ENCODE data around the gene SURF4. TPM values are rescaled to one million over a fixed set of nuclear protein-coding genes. Genes with fewer than 3 reads are reported as not detected.

The SURF4 gene
- polyA plus RNA-seq, 1 experiment: 296 TPM

DNA sequence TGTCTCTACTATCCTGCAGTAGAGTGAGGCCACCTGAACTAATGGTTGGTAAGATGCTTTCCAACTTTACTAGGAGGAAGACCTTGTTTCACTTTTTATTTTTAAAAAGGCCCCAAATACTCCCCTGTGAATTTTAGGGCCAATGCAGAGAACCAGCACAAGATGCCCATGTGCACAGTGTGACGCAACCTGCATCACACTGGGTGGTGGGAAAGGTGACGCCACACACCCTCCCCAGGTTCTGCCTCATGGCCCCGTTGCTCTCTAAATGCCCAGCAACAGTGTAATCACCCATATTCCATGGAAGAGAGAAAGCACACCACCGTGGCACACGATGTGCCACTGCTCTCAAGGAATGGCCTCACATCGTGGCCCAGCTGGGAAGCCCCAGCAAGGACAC, 6.4 kb downstream of the SURF4 start:
- Histone ChIP-seq H3K27me3 (ENCODE audit: control insufficient read depth, insufficient read depth, low read length) (no peaks in the 10 kb centered on the region), H3K4me3 (ENCODE audit: low read depth, low read length) (no peak overlapping the region), H3K27ac (ENCODE audit: low read depth, low read length) (no peak overlapping the region), H3K9me3 (ENCODE audit: control insufficient read depth, insufficient read depth, low read length) (no peaks in the 10 kb centered on the region)
- TF ChIP-seq, protein P1, sequence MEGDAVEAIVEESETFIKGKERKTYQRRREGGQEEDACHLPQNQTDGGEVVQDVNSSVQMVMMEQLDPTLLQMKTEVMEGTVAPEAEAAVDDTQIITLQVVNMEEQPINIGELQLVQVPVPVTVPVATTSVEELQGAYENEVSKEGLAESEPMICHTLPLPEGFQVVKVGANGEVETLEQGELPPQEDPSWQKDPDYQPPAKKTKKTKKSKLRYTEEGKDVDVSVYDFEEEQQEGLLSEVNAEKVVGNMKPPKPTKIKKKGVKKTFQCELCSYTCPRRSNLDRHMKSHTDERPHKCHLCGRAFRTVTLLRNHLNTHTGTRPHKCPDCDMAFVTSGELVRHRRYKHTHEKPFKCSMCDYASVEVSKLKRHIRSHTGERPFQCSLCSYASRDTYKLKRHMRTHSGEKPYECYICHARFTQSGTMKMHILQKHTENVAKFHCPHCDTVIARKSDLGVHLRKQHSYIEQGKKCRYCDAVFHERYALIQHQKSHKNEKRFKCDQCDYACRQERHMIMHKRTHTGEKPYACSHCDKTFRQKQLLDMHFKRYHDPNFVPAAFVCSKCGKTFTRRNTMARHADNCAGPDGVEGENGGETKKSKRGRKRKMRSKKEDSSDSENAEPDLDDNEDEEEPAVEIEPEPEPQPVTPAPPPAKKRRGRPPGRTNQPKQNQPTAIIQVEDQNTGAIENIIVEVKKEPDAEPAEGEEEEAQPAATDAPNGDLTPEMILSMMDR (IDR thresholded peaks at IDR 0.05; ENCODE audit: low read depth, low read length): no peak
- ChIA-PET POLR2A (interaction anchor here (1.0 kb wide), 1 partner anchor 22 kb away, joined by 3 read pairs; the partner anchor contains the start of genes MED22 and RPL7A), CTCF (no interaction called here)
- DNase-seq (ENCODE audit: low read depth, low spot score): no peak

DNA sequence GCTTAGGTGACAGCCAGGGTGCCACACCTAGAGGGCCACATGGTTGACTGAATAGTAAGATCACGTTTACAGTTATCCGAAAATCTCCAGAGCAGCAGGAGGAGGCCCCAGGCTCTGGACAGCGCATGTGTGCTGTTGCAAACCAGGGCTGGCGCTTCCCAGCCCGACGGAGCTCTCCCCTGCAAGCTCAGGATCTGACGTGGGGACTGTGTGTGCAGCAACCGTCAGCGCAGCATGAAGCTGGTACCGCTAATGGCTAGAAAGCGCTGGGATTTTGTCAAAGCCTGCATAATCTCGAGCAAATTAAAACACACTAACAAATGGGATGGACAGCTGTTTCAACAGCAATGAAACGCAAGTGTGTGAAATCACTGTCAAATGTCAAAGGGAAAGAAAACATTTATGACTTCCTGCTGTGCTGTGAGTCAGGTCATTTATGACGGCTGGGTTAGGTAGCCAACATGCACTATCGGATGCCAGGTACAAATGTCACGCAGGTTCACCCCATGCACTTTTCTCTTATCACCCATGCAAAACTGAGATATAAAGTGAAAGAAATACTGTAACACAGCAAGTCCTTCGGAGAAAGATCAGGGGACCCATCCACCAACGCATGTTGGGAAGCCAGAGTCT, 7.5 kb downstream of the SURF4 start:
- ChIA-PET CTCF (no interaction called here), POLR2A (interaction anchor here (0.7 to 1.7 kb wide), 2 partner anchors 20 to 21 kb away, joined by 3 to 4 read pairs; partner anchors contain the start of genes MED22 and RPL7A)

DNA sequence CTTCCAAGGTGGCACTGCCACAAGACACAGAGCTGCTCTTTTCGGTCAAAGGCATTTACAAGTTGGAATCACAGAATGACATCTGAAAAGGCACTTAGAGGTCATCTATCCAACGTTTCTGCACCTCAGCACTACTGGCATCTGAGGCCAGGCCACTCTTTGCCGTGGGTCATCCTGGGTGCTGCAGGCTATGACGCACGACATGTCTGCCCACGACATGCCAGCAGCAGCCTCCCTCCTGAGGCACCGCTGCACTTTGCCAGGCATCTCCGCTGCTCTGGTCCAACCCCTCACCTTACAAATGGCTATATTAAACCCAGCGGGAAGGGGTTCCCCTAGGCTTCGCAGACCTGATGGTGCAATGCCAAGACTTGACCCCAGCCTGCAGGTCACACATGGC, 8.1 kb downstream of the SURF4 start:
- H3K9me3 ChIP-seq (ENCODE audit: control insufficient read depth, insufficient read depth, low read length): no peaks in the 10 kb centered on the region
- H3K27me3 ChIP-seq (ENCODE audit: control insufficient read depth, insufficient read depth, low read length): no peaks in the 10 kb centered on the region
- ChIA-PET CTCF (no interaction called here), POLR2A (interaction anchor here (1.7 kb wide), 1 partner anchor 20 kb away, joined by 4 read pairs; the partner anchor contains the start of genes MED22 and RPL7A)
- no peak overlapping the region for H3K4me3 ChIP-seq (ENCODE audit: low read depth, low read length)
- TF ChIP-seq, protein P1 (IDR thresholded peaks at IDR 0.05; ENCODE audit: low read depth, low read length): no peak
- no peak overlapping the region for H3K27ac ChIP-seq (ENCODE audit: low read depth, low read length)
- no peak for DNase-seq (ENCODE audit: low read depth, low spot score)

More for the DNA sequence above, 7.5 kb downstream of the SURF4 start:
- Histone ChIP-seq H3K27ac (ENCODE audit: low read depth, low read length) (no peak overlapping the region), H3K4me3 (ENCODE audit: low read depth, low read length) (no peak overlapping the region), H3K9me3 (ENCODE audit: control insufficient read depth, insufficient read depth, low read length) (no peaks in the 10 kb centered on the region), H3K27me3 (ENCODE audit: control insufficient read depth, insufficient read depth, low read length) (no peaks in the 10 kb centered on the region)
- TF ChIP-seq, protein P1 (IDR thresholded peaks at IDR 0.05; ENCODE audit: low read depth, low read length): no peak
- no peak for DNase-seq (ENCODE audit: low read depth, low spot score)

DNA sequence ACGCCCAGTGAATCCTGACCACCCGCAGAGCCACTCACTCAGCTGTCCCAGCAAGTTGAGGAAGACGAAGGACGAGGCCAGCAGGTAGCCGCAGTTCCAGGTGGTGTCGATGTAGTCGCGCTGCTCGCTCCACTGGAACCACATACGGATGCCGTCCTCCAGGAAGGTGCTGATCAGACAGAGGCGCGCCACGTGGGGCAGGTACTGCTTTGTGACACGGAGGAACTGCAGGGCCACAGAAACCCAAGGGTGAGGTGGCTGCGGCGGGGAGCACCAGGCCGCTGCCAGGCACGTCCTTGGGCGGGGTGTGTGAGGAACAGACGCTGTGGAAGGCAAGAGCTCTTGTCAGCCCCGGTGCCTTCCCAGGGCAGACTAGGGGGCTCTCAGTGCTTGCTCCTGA, 8.6 kb downstream of the SURF4 start:
- no peaks in the 10 kb centered on the region for H3K9me3 ChIP-seq (ENCODE audit: control insufficient read depth, insufficient read depth, low read length)
- ChIA-PET POLR2A (interaction anchor here (1.7 kb wide), 1 partner anchor 19 kb away, joined by 4 read pairs; the partner anchor contains the start of genes MED22 and RPL7A), CTCF (no interaction called here)
- no peaks in the 10 kb centered on the region for H3K27me3 ChIP-seq (ENCODE audit: control insufficient read depth, insufficient read depth, low read length)
- DNase-seq (ENCODE audit: low read depth, low spot score): no peak
- no peak overlapping the region for H3K27ac ChIP-seq (ENCODE audit: low read depth, low read length)
- H3K4me3 ChIP-seq (ENCODE audit: low read depth, low read length): no peak overlapping the region
- TF ChIP-seq, protein P1 (IDR thresholded peaks at IDR 0.05; ENCODE audit: low read depth, low read length): no peak

DNA sequence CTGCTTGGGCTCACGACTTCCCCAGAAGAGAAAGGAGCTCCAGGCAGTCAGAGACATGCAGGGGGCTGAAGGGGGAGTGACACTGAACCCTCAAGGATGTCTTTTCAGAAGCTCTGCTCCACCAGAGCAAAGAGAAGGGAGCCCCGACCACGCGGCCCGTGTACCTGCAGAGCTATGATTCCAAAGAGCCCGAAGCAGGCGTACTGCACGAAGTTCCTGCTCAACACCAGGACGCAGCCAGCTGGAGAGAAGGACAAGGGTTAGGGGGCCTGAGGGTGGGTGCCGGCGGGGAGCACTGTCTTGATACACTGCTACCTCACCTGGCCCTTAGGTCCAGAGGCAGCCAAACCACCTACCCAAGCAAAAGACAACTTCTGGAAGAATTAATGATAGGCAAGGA, 9.4 kb downstream of the SURF4 start:
- no peaks in the 10 kb centered on the region for H3K9me3 ChIP-seq (ENCODE audit: control insufficient read depth, insufficient read depth, low read length)
- H3K4me3 ChIP-seq (ENCODE audit: low read depth, low read length): no peak overlapping the region
- no peak overlapping the region for H3K27ac ChIP-seq (ENCODE audit: low read depth, low read length)
- H3K27me3 ChIP-seq (ENCODE audit: control insufficient read depth, insufficient read depth, low read length): no peaks in the 10 kb centered on the region
- no peak for DNase-seq (ENCODE audit: low read depth, low spot score)
- TF ChIP-seq, protein P1 (IDR thresholded peaks at IDR 0.05; ENCODE audit: low read depth, low read length): no peak
- CTCF ChIA-PET: no interaction called here
- POLR2A ChIA-PET: interaction anchor here (0.9 to 1.7 kb wide), 2 partner anchors 11 to 19 kb away, joined by 3 to 4 read pairs; partner anchors contain the start of genes MED22, RPL7A and SURF1
